ENCODE data around the gene NOTUM.

Gene NOTUM

GRCh38 chr17:81956607-81957589 lies 4.1 kb downstream of the NOTUM start:
- H3K4me1 ChIP-seq (ENCODE audit: control insufficient read depth in 1 of 2, insufficient read depth in 2 of 2, low read length in 2 of 2) = peaks cover 18 to 21% of the 10 kb centered on the region in 2 experiments
- peaks cover 0 to 3% of the 10 kb centered on the region in 2 experiments for H3K36me3 ChIP-seq (ENCODE audit: control insufficient read depth in 1 of 2, insufficient read depth in 2 of 2, low read length in 2 of 2)
- H2AK5ac ChIP-seq (ENCODE audit: low read length) = no peak overlapping the region
- H4K12ac ChIP-seq (ENCODE audit: low read depth, low read length) = no peak overlapping the region
- H3K4me3 ChIP-seq (ENCODE audit: low read depth, low read length) = no peak overlapping the region
- H3K4ac ChIP-seq (ENCODE audit: low read depth, low read length) = no peak overlapping the region
- H3K18ac ChIP-seq (ENCODE audit: low read length) = no peak overlapping the region
- H4K8ac ChIP-seq (ENCODE audit: low read depth, low read length) = no peak overlapping the region
- H3K79me2 ChIP-seq (ENCODE audit: control insufficient read depth, insufficient read depth, low read length, poor library complexity) = peaks cover 3% of the 10 kb centered on the region
- H3K4me2 ChIP-seq (ENCODE audit: low read length) = no peak overlapping the region
- H2BK5ac ChIP-seq (ENCODE audit: low read depth, low read length, poor library complexity) = no peak overlapping the region
- no peak overlapping the region for H2BK12ac ChIP-seq (ENCODE audit: low read length)
- no peak overlapping the region for H3K9ac ChIP-seq (ENCODE audit: low read length)
- H2BK120ac ChIP-seq (ENCODE audit: insufficient read depth, low read length, poor library complexity) = no peak overlapping the region
- peaks cover 26% of the 10 kb centered on the region for H3K27me3 ChIP-seq (ENCODE audit: insufficient read depth, low read length)
- no peak for DNase-seq
- peak overlapping the region; percentile 7 for H4K91ac ChIP-seq (ENCODE audit: low read depth, low read length)
- H3K9me3 ChIP-seq (ENCODE audit: insufficient read depth, low read depth, low read length) = no peaks in the 10 kb centered on the region
- no peak overlapping the region for H2AFZ ChIP-seq (ENCODE audit: insufficient read depth, low read length, poor library complexity)
- H3K23ac ChIP-seq (ENCODE audit: low read length) = no peak overlapping the region
- peaks cover 13% of the 10 kb centered on the region for H3K79me1 ChIP-seq (ENCODE audit: low read length)
- no peak overlapping the region for H3K27ac ChIP-seq (ENCODE audit: low read depth, low read length)
- WGBS (ENCODE audit: extremely low coverage, insufficient coverage, insufficient read length) = no CpG with 5 or more reads among the region's 45 CpGs
- H3K14ac ChIP-seq (ENCODE audit: low read length) = no peak overlapping the region

- Histone ChIP-seq H2AFZ (ENCODE audit: insufficient read depth, low read length, poor library complexity) (no peak overlapping the region), H3K4me3 (ENCODE audit: low read depth, low read length) (no peak overlapping the region), H3K4me1 (ENCODE audit: control insufficient read depth in 1 of 2, insufficient read depth in 2 of 2, low read length in 2 of 2) (peaks cover 18% of the 10 kb centered on the region in 2 experiments), H2BK120ac (ENCODE audit: insufficient read depth, low read length, poor library complexity) (no peak overlapping the region), H3K27ac (ENCODE audit: low read depth, low read length) (no peak overlapping the region), H4K8ac (ENCODE audit: low read depth, low read length) (no peak overlapping the region), H3K18ac (ENCODE audit: low read length) (peak overlapping the region; percentile 1), H2AK5ac (ENCODE audit: low read length) (peak overlapping the region; percentile 3), H3K27me3 (ENCODE audit: insufficient read depth, low read length) (peaks cover 18% of the 10 kb centered on the region), H3K14ac (ENCODE audit: low read length) (no peak overlapping the region), H2BK12ac (ENCODE audit: low read length) (no peak overlapping the region), H3K23ac (ENCODE audit: low read length) (no peak overlapping the region), H4K91ac (ENCODE audit: low read depth, low read length) (peak overlapping the region; percentile 7), H3K79me1 (ENCODE audit: low read length) (peaks cover 13% of the 10 kb centered on the region), H3K9ac (ENCODE audit: low read length) (no peak overlapping the region), H3K4me2 (ENCODE audit: low read length) (no peak overlapping the region), H2BK5ac (ENCODE audit: low read depth, low read length, poor library complexity) (no peak overlapping the region), H3K79me2 (ENCODE audit: control insufficient read depth, insufficient read depth, low read length, poor library complexity) (peaks cover 3% of the 10 kb centered on the region), H4K12ac (ENCODE audit: low read depth, low read length) (no peak overlapping the region), H3K4ac (ENCODE audit: low read depth, low read length) (no peak overlapping the region), H3K9me3 (ENCODE audit: insufficient read depth, low read depth, low read length) (no peaks in the 10 kb centered on the region), H3K36me3 (ENCODE audit: control insufficient read depth in 1 of 2, insufficient read depth in 2 of 2, low read length in 2 of 2) (peaks cover 0 to 3% of the 10 kb centered on the region in 2 experiments)
- no peak for DNase-seq
- no CpG with 5 or more reads among the region's 13 CpGs for WGBS (ENCODE audit: extremely low coverage, insufficient coverage, insufficient read length)
Observed at GRCh38 chr17:81955756-81956544, 5.0 kb downstream of the NOTUM start.

GRCh38 chr17:81955058-81955681 lies 5.8 kb downstream of the NOTUM start:
- Histone ChIP-seq H3K79me2 (ENCODE audit: control insufficient read depth, insufficient read depth, low read length, poor library complexity) (peaks cover 3% of the 10 kb centered on the region), H2BK12ac (ENCODE audit: low read length) (no peak overlapping the region), H3K36me3 (ENCODE audit: control insufficient read depth in 1 of 2, insufficient read depth in 2 of 2, low read length in 2 of 2) (peaks cover 0 to 3% of the 10 kb centered on the region in 2 experiments), H3K14ac (ENCODE audit: low read length) (no peak overlapping the region), H3K4me1 (ENCODE audit: control insufficient read depth in 1 of 2, insufficient read depth in 2 of 2, low read length in 2 of 2) (peaks cover 14 to 17% of the 10 kb centered on the region in 2 experiments), H4K8ac (ENCODE audit: low read depth, low read length) (no peak overlapping the region), H4K91ac (ENCODE audit: low read depth, low read length) (no peak overlapping the region), H2BK120ac (ENCODE audit: insufficient read depth, low read length, poor library complexity) (no peak overlapping the region), H3K4me3 (ENCODE audit: low read depth, low read length) (no peak overlapping the region), H2AFZ (ENCODE audit: insufficient read depth, low read length, poor library complexity) (no peak overlapping the region), H3K18ac (ENCODE audit: low read length) (no peak overlapping the region), H3K23ac (ENCODE audit: low read length) (no peak overlapping the region), H3K4ac (ENCODE audit: low read depth, low read length) (no peak overlapping the region), H3K79me1 (ENCODE audit: low read length) (peaks cover 8% of the 10 kb centered on the region), H3K27me3 (ENCODE audit: insufficient read depth, low read length) (peaks cover 10% of the 10 kb centered on the region), H2BK5ac (ENCODE audit: low read depth, low read length, poor library complexity) (no peak overlapping the region), H3K27ac (ENCODE audit: low read depth, low read length) (no peak overlapping the region), H3K9me3 (ENCODE audit: insufficient read depth, low read depth, low read length) (no peaks in the 10 kb centered on the region), H3K9ac (ENCODE audit: low read length) (no peak overlapping the region), H3K4me2 (ENCODE audit: low read length) (no peak overlapping the region), H2AK5ac (ENCODE audit: low read length) (no peak overlapping the region), H4K12ac (ENCODE audit: low read depth, low read length) (no peak overlapping the region)
- peak; percentile 57 to 66 for DNase-seq
- WGBS (ENCODE audit: extremely low coverage, insufficient coverage, insufficient read length) = no CpG with 5 or more reads among the region's 26 CpGs

All from trophoblast cell (in vitro differentiated cells and primary cell).